Endothelial cell of hepatic sinusoid (primary cell): ENCODE results near the gene SMAD1.

ENCODE experiments used
- in situ Hi-C: cut with HindIII; loops from 2 replicates; pipeline ENCODE4 v1.10.0; 2017; ENCODE audit warnings: low sequenced_read_pairs

Gene SMAD1

GRCh38 chr4:145488310-145488709 is 6.7 kb downstream of the SMAD1 start:
- in situ Hi-C loops = no loop called here

- in situ Hi-C loops = no loop called here
Measured at GRCh38 chr4:145489556-145489955, 7.9 kb downstream of the SMAD1 start.

- in situ Hi-C loops = no loop called here
Measured at GRCh38 chr4:145490361-145490760, 8.7 kb downstream of the SMAD1 start.

GRCh38 chr4:145490796-145491195 is 9.1 kb downstream of the SMAD1 start:
- in situ Hi-C loops = no loop called here

- in situ Hi-C loops = no loop called here
Measured at GRCh38 chr4:145492376-145492775, 10.7 kb downstream of the SMAD1 start.

- in situ Hi-C loops = no loop called here
Measured at GRCh38 chr4:145493166-145493565, 11.5 kb downstream of the SMAD1 start.

- in situ Hi-C loops = no loop called here
Measured at GRCh38 chr4:145494666-145495270, 13.1 kb downstream of the SMAD1 start.

GRCh38 chr4:145496292-145496691 is 14.6 kb downstream of the SMAD1 start:
- in situ Hi-C loops = no loop called here

- in situ Hi-C loops = no loop called here
Measured at GRCh38 chr4:145497199-145498149, 15.8 kb downstream of the SMAD1 start.

- in situ Hi-C loops = no loop called here
Measured at GRCh38 chr4:145498430-145498829, 16.8 kb downstream of the SMAD1 start.

- in situ Hi-C loops = no loop called here
Measured at GRCh38 chr4:145501051-145501660, 19.5 kb downstream of the SMAD1 start.

- in situ Hi-C loops = no loop called here
Measured at GRCh38 chr4:145502809-145503208, 21.2 kb downstream of the SMAD1 start.

GRCh38 chr4:145503486-145504072 is 21.9 kb downstream of the SMAD1 start:
- in situ Hi-C loops = no loop called here

GRCh38 chr4:145505995-145506394 is 24.3 kb downstream of the SMAD1 start:
- in situ Hi-C loops = no loop called here

- in situ Hi-C loops = no loop called here
Measured at GRCh38 chr4:145507636-145508035, 26.0 kb downstream of the SMAD1 start.

GRCh38 chr4:145511913-145512522 is 30.4 kb downstream of the SMAD1 start:
- in situ Hi-C loops = no loop called here

- in situ Hi-C loops = no loop called here
Measured at GRCh38 chr4:145513020-145513621, 31.5 kb downstream of the SMAD1 start.

GRCh38 chr4:145520172-145520571 is 38.5 kb downstream of the SMAD1 start:
- in situ Hi-C loops = no loop called here

- in situ Hi-C loops = no loop called here
Measured at GRCh38 chr4:145521282-145521681, 39.6 kb downstream of the SMAD1 start.

GRCh38 chr4:145523117-145523516 is 41.5 kb downstream of the SMAD1 start:
- in situ Hi-C loops = no loop called here

GRCh38 chr4:145524552-145524951 is 42.9 kb downstream of the SMAD1 start:
- in situ Hi-C loops = no loop called here
